CD4-positive, alpha-beta T cell treated with Interleukin-15 for 4 hours (primary cell): ENCODE results near the gene LYPD8.

Experiments
- DNase-seq: peaks from one replicate; pipeline ENCODE4 v3.0.0-alpha.2; 2020; ENCODE audit warnings: low spot score

LYPD8 gene

GRCh38 chr1:248757784-248758195 lies 2.2 kb upstream of the LYPD8 start:
- no peak for DNase-seq

GRCh38 chr1:248756636-248757035 lies 1.1 kb upstream of the LYPD8 start:
- DNase-seq, result no peak

DNA sequence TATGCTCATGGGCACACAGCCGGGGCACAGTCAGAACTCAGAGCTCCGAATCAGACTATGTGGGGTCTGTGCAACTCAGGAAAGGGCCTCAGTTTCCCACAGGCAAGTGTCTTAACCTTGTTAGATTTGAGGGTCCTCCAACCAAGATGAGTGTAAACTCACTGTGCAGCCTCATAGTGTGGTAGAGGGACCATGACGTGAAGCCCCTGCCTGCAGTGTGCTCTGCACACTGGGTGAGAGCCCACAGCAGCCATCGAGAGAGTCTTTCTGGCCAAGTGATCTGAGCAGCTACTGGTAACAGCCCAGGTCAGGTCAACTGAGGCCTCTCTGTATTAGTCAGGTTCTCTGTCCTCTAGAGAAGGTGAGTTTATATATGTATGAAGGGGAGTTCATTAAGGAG lies 592 bp upstream of the LYPD8 start:
- DNase-seq, result no peak

GRCh38 chr1:248753708-248754280 lies 1.8 kb downstream of the LYPD8 start:
- DNase-seq, result no peak

- no peak for DNase-seq
Measured at GRCh38 chr1:248753029-248753594, 2.4 kb downstream of the LYPD8 start.

DNA sequence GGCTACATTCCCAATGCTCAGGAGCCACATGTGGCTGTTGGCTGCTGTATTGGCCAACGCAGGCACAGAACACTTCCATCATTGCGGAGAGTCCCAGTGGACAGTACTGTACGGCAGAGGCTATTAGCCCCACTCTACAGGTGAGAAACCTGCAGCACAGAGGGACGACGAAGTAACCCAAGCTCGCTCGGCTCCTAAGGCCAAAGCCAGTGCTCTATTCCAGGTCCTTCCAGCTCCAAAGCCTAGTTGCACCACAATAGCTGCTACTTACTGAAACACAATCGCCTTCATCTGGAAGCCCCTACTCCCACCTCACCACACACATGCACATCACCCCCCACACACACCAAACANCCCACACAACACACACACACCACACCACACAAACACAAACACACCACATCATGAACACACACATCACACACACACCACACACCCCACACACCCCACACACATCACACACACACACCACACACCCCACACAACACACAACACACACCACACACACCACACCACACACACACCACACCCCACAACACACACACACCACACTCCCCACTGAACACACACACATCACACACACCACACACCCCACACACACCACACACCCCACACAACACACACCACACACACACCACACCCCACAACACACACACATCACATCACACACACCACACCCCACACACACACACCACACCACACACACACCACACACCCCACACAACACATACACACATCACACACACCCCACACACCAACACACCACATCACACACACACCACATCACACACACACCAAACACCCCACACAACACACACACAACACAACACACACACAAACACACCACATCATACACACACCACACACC lies 3.2 kb downstream of the LYPD8 start:
- DNase-seq, result no peak

DNA sequence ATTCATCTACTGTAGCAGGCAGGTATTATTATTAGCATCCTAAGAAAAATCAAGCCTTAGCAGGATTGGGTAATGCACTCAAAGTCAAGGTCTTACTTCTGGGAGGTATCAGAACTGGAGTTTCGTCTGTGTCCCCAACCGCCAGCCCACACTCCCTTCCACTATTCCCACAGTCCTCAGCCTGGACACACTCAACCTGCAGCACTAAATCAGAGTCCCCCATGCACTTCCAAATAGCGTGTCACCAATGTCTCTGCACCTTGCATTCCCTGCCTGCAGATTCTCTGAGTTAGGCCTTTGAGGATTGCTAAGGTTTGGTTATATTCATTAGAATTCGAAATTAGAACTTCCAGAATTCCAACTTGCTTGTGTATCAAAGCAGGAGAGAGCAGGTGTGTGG lies 3.9 kb downstream of the LYPD8 start:
- DNase-seq, result no peak

DNA sequence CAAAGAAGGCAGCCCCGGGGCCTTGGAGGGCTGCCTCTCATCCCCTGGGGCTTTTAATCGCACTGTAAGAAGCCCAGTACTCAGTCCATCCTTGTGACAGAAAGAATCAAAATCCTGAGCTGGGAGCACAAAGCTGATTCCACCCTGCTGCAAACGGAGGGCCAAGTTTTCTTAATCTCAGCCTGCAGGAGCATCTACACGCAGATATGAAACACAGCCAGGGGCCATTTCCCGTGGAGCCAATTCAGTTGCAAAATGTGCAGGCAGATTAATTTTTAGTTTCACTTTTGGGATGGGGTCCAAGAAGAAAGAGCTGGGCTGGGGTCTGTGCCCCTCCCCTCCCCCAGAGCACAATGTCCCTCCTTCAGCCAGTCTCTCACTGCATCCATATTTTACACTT lies 4.4 kb downstream of the LYPD8 start:
- DNase-seq, result no peak

DNA sequence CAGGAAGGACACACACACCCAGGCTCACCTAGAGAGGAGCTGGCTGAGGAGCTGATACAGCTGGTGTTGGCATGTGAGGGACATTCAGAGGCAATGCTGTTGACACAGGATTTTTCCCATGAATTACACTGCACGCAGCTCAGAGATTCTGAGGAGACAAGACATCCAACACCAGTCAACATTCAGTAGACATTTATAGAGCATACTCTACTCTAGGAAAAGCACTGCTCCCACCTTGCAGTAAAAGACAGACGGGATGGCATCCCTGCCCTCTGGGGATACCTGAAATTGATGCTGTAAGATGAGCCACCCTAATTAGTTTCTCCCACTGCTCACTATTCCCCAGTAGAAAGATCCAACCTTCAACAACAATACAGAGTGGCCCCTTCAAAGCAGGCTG lies 5.1 kb downstream of the LYPD8 start:
- no peak for DNase-seq

- no peak for DNase-seq
Measured at GRCh38 chr1:248748211-248748610, 7.3 kb downstream of the LYPD8 start.

DNA sequence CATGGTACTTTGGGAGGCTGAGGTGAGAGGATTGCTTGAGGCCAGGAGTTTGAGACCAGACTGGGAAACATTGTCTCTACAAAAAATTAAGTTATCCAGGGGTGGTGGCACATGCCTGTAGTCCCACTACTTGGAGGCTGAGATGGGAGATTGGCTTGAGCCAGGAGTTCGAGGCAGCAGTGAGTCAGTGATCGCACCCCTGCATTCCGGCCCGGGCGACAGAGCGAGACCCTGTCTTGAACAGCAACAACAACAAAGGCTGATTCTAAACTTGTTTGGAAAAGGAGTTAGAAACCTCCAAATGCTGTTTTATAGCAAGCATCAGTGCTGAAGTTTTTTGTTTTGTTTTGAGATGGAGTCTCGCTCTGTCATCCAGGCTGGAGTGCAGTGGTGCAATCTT lies 14.7 kb downstream of the LYPD8 start:
- DNase-seq, result no peak

GRCh38 chr1:248739572-248740205 lies 15.9 kb downstream of the LYPD8 start:
- no peak for DNase-seq

- DNase-seq, result no peak
Measured at GRCh38 chr1:248737457-248737856, 18.1 kb downstream of the LYPD8 start.

DNA sequence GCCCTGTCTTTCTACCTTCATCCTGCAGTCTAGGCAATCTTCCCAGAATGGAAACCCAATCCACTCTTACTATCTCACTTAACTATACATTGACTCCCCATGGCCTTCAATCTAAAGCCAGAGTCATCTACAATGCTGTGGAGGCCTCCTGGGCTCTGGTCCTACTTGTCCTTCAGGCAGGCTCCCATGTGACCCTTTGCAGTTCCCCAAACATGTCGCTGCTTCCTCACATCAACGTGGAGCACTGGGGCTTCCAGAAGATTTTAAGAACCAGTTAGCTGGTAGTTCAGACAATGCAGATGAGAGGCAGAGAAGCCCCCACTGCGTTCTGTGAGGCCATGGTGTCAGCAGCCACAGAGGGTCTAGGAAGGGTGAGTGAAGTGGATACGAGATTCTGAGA lies 18.6 kb downstream of the LYPD8 start:
- no peak for DNase-seq

DNA sequence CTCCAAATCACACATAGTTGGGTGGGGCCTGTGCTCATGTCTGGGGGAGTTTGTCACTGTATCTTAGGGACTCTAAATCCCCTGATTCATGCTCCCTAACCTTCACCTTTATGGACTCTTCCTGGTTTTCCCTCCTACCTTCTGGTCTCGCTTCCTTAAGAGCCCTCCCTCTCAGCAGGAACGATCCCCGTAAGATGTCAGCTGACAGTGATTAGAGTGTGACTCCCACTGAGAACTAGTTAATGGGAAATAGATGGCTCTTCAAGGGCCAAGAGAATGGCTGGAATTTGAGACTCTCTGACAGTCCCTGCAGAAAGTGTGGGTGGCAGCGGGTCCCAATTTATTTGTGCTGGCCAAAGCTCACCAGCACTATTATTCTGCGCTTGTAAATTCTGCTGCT lies 22.0 kb downstream of the LYPD8 start:
- no peak for DNase-seq

GRCh38 chr1:248730507-248731335 lies 24.8 kb downstream of the LYPD8 start:
- DNase-seq, result no peak

DNA sequence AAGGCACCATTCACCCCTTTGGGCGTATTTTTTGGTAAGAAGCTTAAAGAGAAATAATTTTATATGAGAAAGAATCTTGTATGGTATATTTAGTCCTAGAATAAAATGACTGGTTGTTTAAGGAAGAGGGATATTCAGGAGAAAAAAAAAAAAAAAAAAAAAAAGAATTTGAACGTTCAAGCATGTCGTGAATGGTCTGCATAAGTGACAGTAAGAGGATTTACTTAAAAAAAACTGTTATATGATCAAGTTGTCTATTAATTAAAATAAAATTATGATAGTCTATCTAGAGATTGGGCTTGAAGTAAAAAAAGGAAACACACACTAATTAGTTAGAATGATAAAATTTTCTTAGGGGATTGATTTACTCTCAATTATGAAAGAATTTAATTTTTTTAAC lies 41.3 kb downstream of the LYPD8 start:
- DNase-seq, result no peak

DNA sequence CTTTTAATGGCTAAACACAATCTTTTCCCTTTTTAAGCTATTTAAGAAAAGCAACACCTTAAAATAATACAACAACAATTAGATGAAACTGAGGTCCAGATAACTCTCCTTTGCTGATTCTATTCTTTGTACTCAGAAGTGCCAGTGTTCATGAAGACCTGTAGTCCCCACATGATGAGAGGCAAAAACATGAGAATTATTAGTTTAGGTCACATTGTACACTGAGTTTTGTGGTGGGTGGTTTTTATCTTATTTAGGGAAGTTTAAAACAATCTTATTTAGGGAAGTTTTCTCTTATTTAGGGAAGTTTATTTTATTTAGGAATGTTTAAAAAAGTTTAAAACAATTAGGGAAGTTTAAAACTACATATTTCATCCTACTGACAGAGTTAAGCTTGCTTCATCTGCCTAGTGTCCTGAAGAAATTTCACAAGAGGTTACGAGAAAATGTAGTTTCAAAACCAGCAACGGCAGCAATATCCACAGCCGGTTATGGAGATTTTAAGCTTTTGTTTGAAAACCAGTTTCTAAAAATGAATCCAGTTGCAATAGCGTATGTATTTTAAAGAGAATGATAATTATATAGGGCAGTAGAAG lies 45.2 kb downstream of the LYPD8 start:
- no peak for DNase-seq

GRCh38 chr1:248704606-248705005 lies 51.0 kb downstream of the LYPD8 start:
- DNase-seq, result no peak

DNA sequence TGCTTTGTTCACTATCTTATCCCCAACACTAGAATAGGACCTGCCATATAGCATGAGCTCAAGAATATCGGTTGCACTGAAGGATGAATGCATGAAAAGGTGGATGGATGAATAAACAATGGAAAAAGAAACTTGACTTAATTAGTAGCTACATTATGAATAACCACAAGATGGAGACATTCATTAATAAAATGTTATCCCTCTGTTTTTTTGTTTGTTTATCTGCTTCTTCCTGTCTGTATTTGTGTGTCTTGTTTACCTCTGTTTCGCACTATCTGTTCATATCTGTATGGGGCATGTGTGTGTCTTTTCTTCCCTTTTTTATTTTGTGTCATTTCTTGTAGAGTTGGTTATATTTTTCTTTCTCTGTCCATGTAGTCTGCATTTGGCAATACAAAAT lies 51.9 kb downstream of the LYPD8 start:
- no peak for DNase-seq

GRCh38 chr1:248702714-248703113 lies 52.8 kb downstream of the LYPD8 start, which contains the start of gene OR14I1:
Gene OR14I1, minus strand, starts transcription at chr1:248702766.
- DNase-seq, result no peak

DNA sequence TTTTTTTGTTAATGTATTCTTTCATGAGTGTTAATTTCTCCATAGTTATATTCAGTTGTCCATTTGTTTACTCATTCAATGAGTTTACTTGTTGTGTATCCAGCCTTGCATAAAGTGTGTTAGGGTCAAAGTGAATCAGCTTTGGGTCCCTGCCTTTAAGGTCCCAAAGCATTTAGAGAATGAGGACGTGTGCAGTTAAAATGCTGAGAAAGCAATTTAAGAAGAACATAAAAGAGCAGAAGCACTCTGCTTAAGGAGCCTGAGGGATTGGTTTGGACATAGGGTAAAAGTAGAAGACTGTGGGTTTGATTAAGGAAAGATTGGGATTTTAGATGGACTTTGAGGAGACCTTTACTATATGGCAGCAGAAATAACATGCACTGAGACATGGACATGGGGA lies 56.5 kb downstream of the LYPD8 start:
- no peak for DNase-seq
